Gastroesophageal sphincter (tissue), 4 donors: ENCODE measurements around the gene TRPM6. TPM values are rescaled to one million over a fixed set of nuclear protein-coding genes. Genes with fewer than 3 reads are reported as not detected.

Experiments used
- ATAC-seq: fragments of 150-250 bp; one replicate; pipeline ENCODE4 v1.9.1; 2016; ENCODE audit warnings: mild to moderate bottlenecking, moderate library complexity
- H3K27ac ChIP-seq, 4 donors: fragments of 200-600 bp; sonication (generic) in 3 of 4; 1 replicate in 3 of 4; 2 replicates in 1 of 4; pipeline ENCODE4 v1.5.1; 2016 to 2019
- H3K27me3 ChIP-seq: fragments of 200-600 bp; sonication (generic); one replicate; pipeline ENCODE4 v1.5.1; 2019
- H3K36me3 ChIP-seq, 2 donors: fragments of 200-600 bp; sonication (generic); one replicate each; pipeline ENCODE4 v1.5.1; 2019; ENCODE audit warnings: control low read depth in 1 of 2
- H3K4me1 ChIP-seq, 3 donors: fragments of 200-600 bp; sonication (generic); 1 replicate in 2 of 3; 2 replicates in 1 of 3; pipeline ENCODE4 v1.5.1; 2016 to 2019; ENCODE audit warnings: control low read depth in 2 of 3
- H3K4me3 ChIP-seq, 2 donors: fragments of 200-600 bp; sonication (generic); one replicate each; pipeline ENCODE4 v1.5.1; 2019; ENCODE audit warnings: mild to moderate bottlenecking in 1 of 2, moderate library complexity in 1 of 2
- H3K9me3 ChIP-seq, 3 donors: fragments of 200-600 bp; sonication (generic); one replicate each; pipeline ENCODE4 v1.5.1; 2017 to 2019; ENCODE audit warnings: control low read depth in 2 of 3
- CTCF ChIP-seq, 4 experiments: fragments of 200-600 bp in 2 of 4; fragments of 450-650 bp in 2 of 4; sonication (generic) in 1 of 4; IDR thresholded peaks; one replicate each; pipeline ENCODE4 v1.5.1; 2017 to 2019; ENCODE audit warnings: antibody characterized with exemption in 4 of 4, mild to moderate bottlenecking in 2 of 4, moderate library complexity in 2 of 4
- EP300 ChIP-seq: sonication (generic); formaldehyde crosslinking; IDR thresholded peaks from one replicate; pipeline ENCODE4 v1.6.1; 2017; ENCODE audit warnings: antibody characterized with exemption, mild to moderate bottlenecking
- POLR2A ChIP-seq, 2 donors: fragments of 450-650 bp; IDR thresholded peaks; one replicate each; pipeline ENCODE4 v1.6.1; 2017; ENCODE audit warnings: antibody characterized with exemption in 2 of 2, mild to moderate bottlenecking in 2 of 2, moderate library complexity in 1 of 2
- POLR2AphosphoS5 ChIP-seq: sonication (generic); formaldehyde crosslinking; IDR thresholded peaks from one replicate; pipeline ENCODE4 v1.6.1; 2017; ENCODE audit warnings: antibody characterized with exemption
- WGBS, 2 donors: methylation state at CpG; one replicate each; pipeline ENCODE4 v1.1.5; 2018; ENCODE audit warnings: low coverage in 1 of 2; 5-methylcytosine and 5-hydroxymethylcytosine counted together
- total RNA-seq, 4 donors: library from RNA; depleted of rRNA; stranded (reverse); fragments of >200 nt; gene quantifications; one replicate each; pipeline ENCODE4 v1.1.0, GENCODE V29; 2016

The TRPM6 gene
- total RNA-seq, 4 donors from 2014 or later, result 0.27 to 1.1 (median 0.79) TPM

- 46 to 82% methylated on average over 4 of the region's 4 CpGs for WGBS, 2 donors
- H3K9me3 ChIP-seq, result no peaks in the 10 kb centered on the region
- peaks cover 0 to 21% (median 3%) of the 10 kb centered on the region in 3 donors for H3K4me1 ChIP-seq
- peak overlapping the region in 1 of 2 donors; percentile 62 for H3K4me3 ChIP-seq
- no peak for ATAC-seq
- no peaks in the 10 kb centered on the region for H3K36me3 ChIP-seq
- H3K27ac ChIP-seq, result peak overlapping the region in 3 of 4 donors; percentile 71 to 77 (median 77)
- TF ChIP-seq EP300 (no peak), POLR2A (IDR thresholded peaks at IDR 0.05) (no peak), CTCF (IDR thresholded peaks at IDR 0.05) (no peak), POLR2AphosphoS5 (no peak)
- H3K27me3 ChIP-seq, result peaks cover 7% of the 10 kb centered on the region
These were observed 255 bp upstream of the TRPM6 start for GRCh38 chr9:74887981-74888370.

- TF ChIP-seq EP300, result no peak
- TF ChIP-seq POLR2A (IDR thresholded peaks at IDR 0.05), result no peak
- no peak for TF ChIP-seq POLR2AphosphoS5
- TF ChIP-seq CTCF (IDR thresholded peaks at IDR 0.05), result no peak
- ATAC-seq, result no peak
- no peak overlapping the region for H3K27ac ChIP-seq
- peaks cover 0 to 31% (median 0%) of the 10 kb centered on the region in 3 donors for H3K9me3 ChIP-seq
- peaks cover 14% of the 10 kb centered on the region for H3K27me3 ChIP-seq
- WGBS, 2 donors, result 40 to 61% methylated on average over 1 to 3 of the region's 3 CpGs
- H3K4me1 ChIP-seq, result no peaks in the 10 kb centered on the region
- no peaks in the 10 kb centered on the region for H3K36me3 ChIP-seq
- no peak overlapping the region for H3K4me3 ChIP-seq
These were observed 11.3 kb downstream of the TRPM6 start for GRCh38 chr9:74876382-74876949.

- no peak for TF ChIP-seq EP300
- no peak for TF ChIP-seq POLR2AphosphoS5
- Histone ChIP-seq H3K27ac (no peak overlapping the region), H3K27me3 (peaks cover 14% of the 10 kb centered on the region), H3K9me3 (peaks cover 0 to 28% (median 0%) of the 10 kb centered on the region in 3 donors), H3K4me1 (no peaks in the 10 kb centered on the region), H3K4me3 (no peak overlapping the region), H3K36me3 (no peaks in the 10 kb centered on the region)
- ATAC-seq, result no peak
- 58 to 63% methylated on average over 1 of the region's 1 CpG for WGBS, 2 donors
These were observed 12.1 kb downstream of the TRPM6 start for GRCh38 chr9:74875656-74876055.

GRCh38 chr9:74874220-74874619 lies 13.5 kb downstream of the TRPM6 start:
- Histone ChIP-seq H3K27me3 (peaks cover 5% of the 10 kb centered on the region), H3K9me3 (peaks cover 0 to 13% (median 0%) of the 10 kb centered on the region in 3 donors), H3K36me3 (no peaks in the 10 kb centered on the region), H3K4me1 (no peaks in the 10 kb centered on the region), H3K27ac (no peak overlapping the region), H3K4me3 (no peak overlapping the region)
- WGBS, 2 donors, result 65 to 77% methylated on average over 2 of the region's 2 CpGs
- no peak for TF ChIP-seq EP300
- no peak for TF ChIP-seq POLR2AphosphoS5
- no peak for TF ChIP-seq POLR2A (IDR thresholded peaks at IDR 0.05)
- TF ChIP-seq CTCF (IDR thresholded peaks at IDR 0.05), result no peak
- no peak for ATAC-seq

- peaks cover 5% of the 10 kb centered on the region for H3K27me3 ChIP-seq
- no peak for TF ChIP-seq POLR2AphosphoS5
- no peak for TF ChIP-seq CTCF (IDR thresholded peaks at IDR 0.05)
- no peak for TF ChIP-seq POLR2A (IDR thresholded peaks at IDR 0.05)
- no peak for TF ChIP-seq EP300
- ATAC-seq, result no peak
- no peaks in the 10 kb centered on the region for H3K36me3 ChIP-seq
- no peak overlapping the region for H3K27ac ChIP-seq
- no peaks in the 10 kb centered on the region for H3K4me1 ChIP-seq
- H3K9me3 ChIP-seq, result peaks cover 0 to 2% (median 0%) of the 10 kb centered on the region in 3 donors
- WGBS, 2 donors, result 76 to 85% methylated on average over 3 to 9 of the region's 9 CpGs
- no peak overlapping the region for H3K4me3 ChIP-seq
These were observed 15.0 kb downstream of the TRPM6 start for GRCh38 chr9:74872619-74873233.
